ENCODE measurements around the gene PPP3CB.

DNA sequence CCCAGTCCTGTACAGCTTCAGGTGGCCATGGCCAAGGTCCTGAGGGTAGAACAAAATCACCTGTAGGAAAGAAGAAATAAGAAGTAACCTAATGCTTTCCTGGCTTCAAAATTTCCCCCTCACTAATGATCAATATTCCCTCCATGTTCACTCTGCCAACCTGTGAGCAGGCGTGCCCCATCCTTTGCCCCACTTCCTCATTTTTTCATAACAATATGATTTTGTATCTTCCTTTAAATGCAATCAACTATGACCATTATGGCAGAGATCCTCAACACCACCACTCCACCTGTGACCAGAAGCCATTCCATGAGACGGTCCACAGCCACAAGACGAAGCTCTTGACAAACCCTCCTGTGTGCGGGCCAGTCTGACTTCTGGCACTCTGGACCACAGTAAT, 69.5 kb downstream of the PPP3CB start:
- TF ChIP-seq, protein P1, sequence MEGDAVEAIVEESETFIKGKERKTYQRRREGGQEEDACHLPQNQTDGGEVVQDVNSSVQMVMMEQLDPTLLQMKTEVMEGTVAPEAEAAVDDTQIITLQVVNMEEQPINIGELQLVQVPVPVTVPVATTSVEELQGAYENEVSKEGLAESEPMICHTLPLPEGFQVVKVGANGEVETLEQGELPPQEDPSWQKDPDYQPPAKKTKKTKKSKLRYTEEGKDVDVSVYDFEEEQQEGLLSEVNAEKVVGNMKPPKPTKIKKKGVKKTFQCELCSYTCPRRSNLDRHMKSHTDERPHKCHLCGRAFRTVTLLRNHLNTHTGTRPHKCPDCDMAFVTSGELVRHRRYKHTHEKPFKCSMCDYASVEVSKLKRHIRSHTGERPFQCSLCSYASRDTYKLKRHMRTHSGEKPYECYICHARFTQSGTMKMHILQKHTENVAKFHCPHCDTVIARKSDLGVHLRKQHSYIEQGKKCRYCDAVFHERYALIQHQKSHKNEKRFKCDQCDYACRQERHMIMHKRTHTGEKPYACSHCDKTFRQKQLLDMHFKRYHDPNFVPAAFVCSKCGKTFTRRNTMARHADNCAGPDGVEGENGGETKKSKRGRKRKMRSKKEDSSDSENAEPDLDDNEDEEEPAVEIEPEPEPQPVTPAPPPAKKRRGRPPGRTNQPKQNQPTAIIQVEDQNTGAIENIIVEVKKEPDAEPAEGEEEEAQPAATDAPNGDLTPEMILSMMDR (IDR thresholded peaks at IDR 0.05; ENCODE audit: poor library complexity): no peak
- TF ChIP-seq EZH2phosphoT487 (IDR thresholded peaks at IDR 0.05; ENCODE audit: low read depth, severe bottlenecking, unreplicated experiment): no peak
